Mesenchymal stem cell (in vitro differentiated cells and primary cell): ENCODE data around the gene RAB6A.

Source experiments
- DNase-seq: peaks from one replicate; pipeline ENCODE4 v3.0.0-alpha.2; 2013
- H2AFZ ChIP-seq: one replicate; pipeline ENCODE4 v1.6.1; 2013; ENCODE audit warnings: low read depth, mild to moderate bottlenecking, control low read depth, inconsistent platforms, low read length, moderate library complexity
- H2AK5ac ChIP-seq: 2 replicates; pipeline ENCODE4 v1.6.1; 2013; ENCODE audit warnings: low read length, moderate library complexity, mild to moderate bottlenecking, inconsistent platforms; ENCODE audit not compliant: severe bottlenecking
- H2BK120ac ChIP-seq: one replicate; pipeline ENCODE4 v1.6.1; 2013; ENCODE audit warnings: low read depth, mild to moderate bottlenecking, inconsistent platforms, low read length, moderate library complexity
- H2BK12ac ChIP-seq, 2 experiments: one replicate each; pipeline ENCODE4 v1.6.1; 2013; ENCODE audit warnings: inconsistent platforms in 2 of 2, low read length in 2 of 2, mild to moderate bottlenecking in 2 of 2, moderate library complexity in 2 of 2, control low read depth in 1 of 2
- H2BK15ac ChIP-seq: one replicate; pipeline ENCODE4 v1.6.1; 2013; ENCODE audit warnings: mild to moderate bottlenecking, low read depth, inconsistent platforms; ENCODE audit not compliant: poor library complexity, severe bottlenecking
- H2BK5ac ChIP-seq: 2 replicates; pipeline ENCODE4 v1.6.1; 2013; ENCODE audit warnings: low read depth, mild to moderate bottlenecking, low read length, control low read depth, inconsistent platforms; ENCODE audit not compliant: poor library complexity, severe bottlenecking
- H3K14ac ChIP-seq, 2 experiments: one replicate each; pipeline ENCODE4 v1.6.1; 2013; ENCODE audit warnings: inconsistent platforms in 2 of 2, low read length in 2 of 2, control low read depth in 1 of 2, mild to moderate bottlenecking in 1 of 2, moderate library complexity in 1 of 2
- H3K18ac ChIP-seq, 2 experiments: one replicate each; pipeline ENCODE4 v1.6.1; 2013; ENCODE audit warnings: inconsistent platforms in 2 of 2, low read length in 2 of 2, control low read depth in 1 of 2, low read depth in 1 of 2, mild to moderate bottlenecking in 1 of 2
- H3K23ac ChIP-seq, 2 experiments: one replicate each; pipeline ENCODE4 v1.6.1; 2013; ENCODE audit warnings: inconsistent platforms in 2 of 2, low read length in 2 of 2, mild to moderate bottlenecking in 2 of 2, moderate library complexity in 2 of 2, control low read depth in 1 of 2
- H3K27ac ChIP-seq: 2 replicates; pipeline ENCODE4 v1.5.1; 2013; ENCODE audit warnings: mild to moderate bottlenecking, moderate library complexity, low read length, control low read depth, inconsistent platforms; ENCODE audit not compliant: poor library complexity, severe bottlenecking
- H3K27me3 ChIP-seq, 2 experiments: 2 replicates each; pipeline versions ENCODE4 v1.6.1 to v1.7.0; 2013; ENCODE audit warnings: low read length in 2 of 2, mild to moderate bottlenecking in 2 of 2, moderate library complexity in 2 of 2, control low read depth in 1 of 2, inconsistent platforms in 1 of 2; ENCODE audit not compliant: control insufficient read depth in 1 of 2, insufficient read depth in 1 of 2
- H3K36me3 ChIP-seq, 2 experiments: 2 replicates each; pipeline versions ENCODE4 v1.6.1 to v1.7.0; 2013; ENCODE audit warnings: low read length in 2 of 2, control low read depth in 1 of 2, inconsistent platforms in 1 of 2, low read depth in 1 of 2, mild to moderate bottlenecking in 1 of 2; ENCODE audit not compliant: insufficient read depth in 2 of 2, control insufficient read depth in 1 of 2
- H3K4ac ChIP-seq, 2 experiments: one replicate each; pipeline ENCODE4 v1.6.1; 2013; ENCODE audit warnings: inconsistent platforms in 2 of 2, low read length in 2 of 2, mild to moderate bottlenecking in 2 of 2, moderate library complexity in 2 of 2, control low read depth in 1 of 2, low read depth in 1 of 2
- H3K4me1 ChIP-seq: 2 replicates; pipeline ENCODE4 v1.6.1; 2013; ENCODE audit warnings: low read depth, low read length, control low read depth; ENCODE audit not compliant: control insufficient read depth, insufficient read depth
- H3K4me2 ChIP-seq: 2 replicates; pipeline ENCODE4 v1.6.1; 2013; ENCODE audit warnings: low read length, mild to moderate bottlenecking, inconsistent platforms; ENCODE audit not compliant: poor library complexity, severe bottlenecking
- H3K4me3 ChIP-seq, 2 experiments: 2 replicates each; pipeline versions ENCODE4 v1.5.1 to v1.7.0; 2013; ENCODE audit warnings: low read length in 2 of 2, mild to moderate bottlenecking in 2 of 2, control low read depth in 1 of 2, low read depth in 1 of 2; ENCODE audit not compliant: insufficient read depth in 1 of 2
- H3K79me1 ChIP-seq: replicated peaks from 2 replicates; pipeline ENCODE4 v1.6.1; 2013; ENCODE audit warnings: mild to moderate bottlenecking, control low read depth, low read length, inconsistent platforms; ENCODE audit not compliant: poor library complexity, severe bottlenecking
- H3K9ac ChIP-seq: 2 replicates; pipeline ENCODE4 v1.7.0; 2013; ENCODE audit warnings: mild to moderate bottlenecking, low read length, moderate library complexity
- H3K9me3 ChIP-seq: 2 replicates; pipeline ENCODE4 v1.7.0; 2013; ENCODE audit warnings: mild to moderate bottlenecking, low read length; ENCODE audit not compliant: control insufficient read depth
- H4K8ac ChIP-seq: one replicate; pipeline ENCODE4 v1.6.1; 2013; ENCODE audit warnings: inconsistent platforms, mild to moderate bottlenecking, low read length, moderate library complexity
- H4K91ac ChIP-seq: one replicate; pipeline ENCODE4 v1.6.1; 2013; ENCODE audit warnings: mild to moderate bottlenecking, low read length, inconsistent platforms
- WGBS: methylation state at CpG from one replicate; pipeline ENCODE4 v1.1.7; 2013; ENCODE audit warnings: mixed read lengths; 5-methylcytosine and 5-hydroxymethylcytosine counted together

RAB6A gene

DNA sequence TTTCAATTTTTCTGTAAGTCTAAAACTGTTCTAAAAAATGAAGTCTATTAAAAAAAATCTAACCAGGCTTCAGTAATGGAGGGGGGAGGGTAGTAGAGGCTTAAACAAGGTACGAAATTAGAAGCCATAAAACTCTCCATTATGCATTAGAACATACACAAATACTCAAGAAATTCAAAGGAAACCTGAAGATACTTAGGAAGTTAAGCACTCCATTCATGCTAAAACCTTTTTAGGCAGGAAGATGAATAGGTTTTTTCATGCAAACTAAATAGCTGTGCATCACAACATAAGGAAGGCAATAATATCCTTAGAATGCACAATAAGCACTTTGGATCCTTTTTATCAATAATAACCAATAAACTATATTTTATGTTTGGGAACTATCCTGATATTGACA lies 2.4 kb downstream of the RAB6A start:
- H3K18ac ChIP-seq: no peak overlapping the region
- WGBS: no CpG with 5 or more reads among the region's 1 CpG
- H3K27me3 ChIP-seq: no peaks in the 10 kb centered on the region
- H3K4ac ChIP-seq: no peak overlapping the region
- no peak overlapping the region for H4K91ac ChIP-seq
- H2BK15ac ChIP-seq: no peak overlapping the region
- no peak for DNase-seq
- H3K27ac ChIP-seq: no peak overlapping the region
- H3K14ac ChIP-seq: no peak overlapping the region
- no peak overlapping the region for H4K8ac ChIP-seq
- no peak overlapping the region for H2BK120ac ChIP-seq
- no peak overlapping the region for H3K23ac ChIP-seq
- H3K36me3 ChIP-seq: peaks cover 3 to 6% of the 10 kb centered on the region in 2 experiments
- no peak overlapping the region for H2AK5ac ChIP-seq
- no peaks in the 10 kb centered on the region for H3K79me1 ChIP-seq
- H3K4me2 ChIP-seq: no peak overlapping the region
- H2BK12ac ChIP-seq: no peak overlapping the region
- H2BK5ac ChIP-seq: no peak overlapping the region
- H3K9ac ChIP-seq: peak overlapping the region; percentile 97
- H2AFZ ChIP-seq: no peak overlapping the region
- H3K4me3 ChIP-seq: peak overlapping the region in 1 of 2 experiments; percentile 92
- H3K4me1 ChIP-seq: peaks cover 8% of the 10 kb centered on the region
- no peaks in the 10 kb centered on the region for H3K9me3 ChIP-seq

DNA sequence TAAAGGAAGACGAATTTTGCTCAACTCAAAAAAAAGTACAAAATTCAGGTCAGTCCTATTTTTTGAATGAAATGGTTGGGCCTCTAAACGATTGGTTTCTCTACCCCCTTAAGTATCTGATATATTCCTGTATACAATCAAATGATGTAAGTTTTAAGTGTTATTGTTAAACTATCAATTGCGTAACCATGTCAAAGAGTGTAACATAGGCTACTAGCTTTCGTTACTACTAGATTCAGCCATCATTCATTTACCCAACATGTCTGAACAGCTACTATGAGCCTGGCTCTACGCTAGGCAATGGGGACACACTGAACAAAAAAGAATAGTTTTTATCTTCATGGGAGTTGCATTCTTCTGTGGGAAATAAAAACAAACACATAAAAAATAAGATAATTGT lies 3.3 kb downstream of the RAB6A start:
- DNase-seq: peak; percentile 51
- H3K23ac ChIP-seq: no peak overlapping the region
- no peak overlapping the region for H2AK5ac ChIP-seq
- no peak overlapping the region for H2BK120ac ChIP-seq
- H2BK15ac ChIP-seq: no peak overlapping the region
- peaks cover 12% of the 10 kb centered on the region for H3K4me1 ChIP-seq
- H2AFZ ChIP-seq: no peak overlapping the region
- no peaks in the 10 kb centered on the region for H3K79me1 ChIP-seq
- no peak overlapping the region for H2BK12ac ChIP-seq
- WGBS: 89% methylated on average over 4 of the region's 5 CpGs
- H4K8ac ChIP-seq: no peak overlapping the region
- H3K27me3 ChIP-seq: no peaks in the 10 kb centered on the region
- H3K4me3 ChIP-seq: no peak overlapping the region
- no peaks in the 10 kb centered on the region for H3K9me3 ChIP-seq
- no peak overlapping the region for H3K4ac ChIP-seq
- H3K4me2 ChIP-seq: no peak overlapping the region
- no peak overlapping the region for H2BK5ac ChIP-seq
- H3K9ac ChIP-seq: no peak overlapping the region
- H3K18ac ChIP-seq: no peak overlapping the region
- H3K14ac ChIP-seq: no peak overlapping the region
- no peak overlapping the region for H4K91ac ChIP-seq
- peaks cover 6 to 9% of the 10 kb centered on the region in 2 experiments for H3K36me3 ChIP-seq
- no peak overlapping the region for H3K27ac ChIP-seq

DNA sequence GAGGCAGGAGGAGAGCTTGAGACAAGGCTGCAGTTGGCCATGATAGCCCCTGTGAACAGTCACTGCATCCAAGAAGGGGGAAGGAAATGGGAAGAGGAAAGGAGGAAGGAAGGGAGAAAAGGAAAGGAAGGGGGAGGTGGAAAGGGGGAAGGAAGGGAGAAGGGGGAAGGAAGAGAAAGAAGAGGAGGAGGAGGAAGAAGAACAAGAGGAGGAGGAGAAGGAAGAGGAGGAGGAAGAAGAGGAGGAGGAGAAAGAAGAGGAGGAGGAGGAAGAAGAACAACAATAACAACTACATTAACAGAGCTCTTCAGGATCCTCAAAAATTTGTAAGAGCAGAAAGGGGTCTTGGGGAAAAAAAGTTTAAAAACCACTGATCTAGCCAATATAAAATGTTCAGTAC lies 5.2 kb downstream of the RAB6A start:
- no peak overlapping the region for H2BK12ac ChIP-seq
- H2AFZ ChIP-seq: no peak overlapping the region
- no peak overlapping the region for H2BK120ac ChIP-seq
- H3K27ac ChIP-seq: no peak overlapping the region
- H3K4me1 ChIP-seq: peaks cover 15% of the 10 kb centered on the region
- no peaks in the 10 kb centered on the region for H3K9me3 ChIP-seq
- no peak overlapping the region for H4K91ac ChIP-seq
- no peak overlapping the region for H3K18ac ChIP-seq
- H3K9ac ChIP-seq: no peak overlapping the region
- DNase-seq: no peak
- no peak overlapping the region for H3K4me3 ChIP-seq
- H2BK5ac ChIP-seq: no peak overlapping the region
- H3K36me3 ChIP-seq: peaks cover 6 to 19% of the 10 kb centered on the region in 2 experiments
- no peak overlapping the region for H2BK15ac ChIP-seq
- H3K4me2 ChIP-seq: no peak overlapping the region
- no peak overlapping the region for H3K14ac ChIP-seq
- H3K4ac ChIP-seq: no peak overlapping the region
- no peaks in the 10 kb centered on the region for H3K27me3 ChIP-seq
- H2AK5ac ChIP-seq: no peak overlapping the region
- H3K23ac ChIP-seq: no peak overlapping the region
- H4K8ac ChIP-seq: no peak overlapping the region
- H3K79me1 ChIP-seq: no peaks in the 10 kb centered on the region

DNA sequence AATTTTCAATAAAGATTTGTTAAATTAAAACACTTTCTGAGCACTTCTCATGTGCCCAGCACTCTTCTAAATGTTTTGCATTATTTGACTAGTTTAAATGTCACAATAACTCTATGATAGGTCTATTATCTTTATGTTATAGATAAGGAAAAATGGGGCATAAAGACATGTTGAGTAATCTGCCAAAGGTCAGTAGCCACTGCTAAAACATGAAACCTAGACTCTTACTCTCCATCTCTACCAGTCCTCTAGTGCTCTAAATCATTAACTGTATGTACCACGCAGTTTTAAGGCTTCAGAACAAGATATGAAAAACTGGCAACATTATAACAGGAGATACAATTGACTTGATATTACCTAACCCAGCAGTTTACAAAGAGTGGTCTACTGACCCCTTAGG lies 6.9 kb downstream of the RAB6A start:
- WGBS: 100% methylated on average over 1 of the region's 1 CpG
- Histone ChIP-seq H3K36me3 (peaks cover 8 to 19% of the 10 kb centered on the region in 2 experiments), H2BK5ac (no peak overlapping the region), H3K4ac (no peak overlapping the region), H3K4me2 (no peak overlapping the region), H3K4me1 (peaks cover 18% of the 10 kb centered on the region), H3K4me3 (no peak overlapping the region), H3K9me3 (no peaks in the 10 kb centered on the region), H2BK15ac (no peak overlapping the region), H3K18ac (no peak overlapping the region), H4K8ac (no peak overlapping the region), H3K9ac (no peak overlapping the region), H2BK12ac (no peak overlapping the region), H3K14ac (no peak overlapping the region), H2AK5ac (no peak overlapping the region), H3K27me3 (no peaks in the 10 kb centered on the region), H4K91ac (no peak overlapping the region), H3K79me1 (no peaks in the 10 kb centered on the region), H2AFZ (no peak overlapping the region), H2BK120ac (no peak overlapping the region), H3K27ac (no peak overlapping the region), H3K23ac (no peak overlapping the region)
- no peak for DNase-seq
